ENCODE results near the gene RYR2.

Gene RYR2

DNA sequence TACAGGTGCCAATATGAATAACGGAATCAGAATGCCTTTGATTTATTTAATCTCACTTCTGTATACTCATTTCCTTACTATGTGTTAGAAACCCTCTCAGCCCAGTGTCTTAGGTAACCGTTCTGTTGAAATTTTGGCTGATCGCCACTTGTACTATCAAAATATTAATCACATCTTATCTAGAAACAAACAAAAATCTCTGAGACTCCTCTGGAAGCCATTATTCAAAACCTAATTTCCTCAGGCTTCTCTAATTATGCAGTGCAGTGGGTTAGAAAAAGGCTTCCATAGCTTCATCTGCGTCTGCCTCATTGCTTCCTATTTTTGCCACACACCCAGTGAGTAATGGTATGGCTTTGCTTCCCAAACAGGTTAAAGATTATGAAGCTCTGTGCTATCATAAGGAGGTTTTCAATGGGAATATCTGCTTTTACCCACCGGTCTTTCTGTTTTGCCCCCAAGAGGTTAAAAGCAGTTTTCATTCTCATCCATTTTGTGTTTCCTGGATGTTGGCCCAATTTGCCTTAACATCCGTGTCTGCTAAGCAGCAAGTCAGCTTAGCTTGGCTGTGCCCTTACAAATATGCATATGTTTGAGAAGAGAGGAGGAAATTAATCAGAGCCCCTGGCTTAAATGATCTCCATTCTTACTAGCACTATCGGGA, 129.6 kb downstream of the RYR2 start:
- H3K4me1 ChIP-seq (ENCODE audit: control insufficient read depth, insufficient read depth, low read length): peaks cover 10% of the 10 kb centered on the region; the same call in 1 of the 2 replicates
- H3K4me3 ChIP-seq (ENCODE audit: low read depth, low read length): no peak overlapping the region
- H3K9ac ChIP-seq (ENCODE audit: low read length): no peak overlapping the region
- H3K9me3 ChIP-seq (ENCODE audit: control insufficient read depth, insufficient read depth, low read depth, low read length): no peaks in the 10 kb centered on the region
- no peaks in the 10 kb centered on the region for H3K36me3 ChIP-seq (ENCODE audit: control insufficient read depth, insufficient read depth, low read length)
- H3K27me3 ChIP-seq (ENCODE audit: control insufficient read depth, insufficient read depth, low read length): no peaks in the 10 kb centered on the region
- H3K27ac ChIP-seq (ENCODE audit: low read depth, low read length): no peak overlapping the region

- no peak overlapping the region for H3K27ac ChIP-seq (ENCODE audit: low read depth, low read length)
- no peaks in the 10 kb centered on the region for H3K9me3 ChIP-seq (ENCODE audit: control insufficient read depth, insufficient read depth, low read depth, low read length)
- peaks cover 6% of the 10 kb centered on the region; the same call in 1 of the 2 replicates for H3K4me1 ChIP-seq (ENCODE audit: control insufficient read depth, insufficient read depth, low read length)
- H3K4me3 ChIP-seq (ENCODE audit: low read depth, low read length): no peak overlapping the region
- no peaks in the 10 kb centered on the region for H3K36me3 ChIP-seq (ENCODE audit: control insufficient read depth, insufficient read depth, low read length)
- no peaks in the 10 kb centered on the region for H3K27me3 ChIP-seq (ENCODE audit: control insufficient read depth, insufficient read depth, low read length)
- H3K9ac ChIP-seq (ENCODE audit: low read length): no peak overlapping the region
Observed at GRCh38 chr1:237172118-237172485, 130.1 kb downstream of the RYR2 start.

GRCh38 chr1:237179503-237179902, 137.5 kb downstream of the RYR2 start:
- Histone ChIP-seq H3K4me1 (ENCODE audit: control insufficient read depth, insufficient read depth, low read length) (peaks cover 9% of the 10 kb centered on the region; the same call in 1 of the 2 replicates), H3K9ac (ENCODE audit: low read length) (no peak overlapping the region), H3K9me3 (ENCODE audit: control insufficient read depth, insufficient read depth, low read depth, low read length) (no peaks in the 10 kb centered on the region), H3K4me3 (ENCODE audit: low read depth, low read length) (no peak overlapping the region), H3K27me3 (ENCODE audit: control insufficient read depth, insufficient read depth, low read length) (no peaks in the 10 kb centered on the region), H3K27ac (ENCODE audit: low read depth, low read length) (no peak overlapping the region), H3K36me3 (ENCODE audit: control insufficient read depth, insufficient read depth, low read length) (no peaks in the 10 kb centered on the region)

- no peak overlapping the region for H3K27ac ChIP-seq (ENCODE audit: low read depth, low read length)
- no peaks in the 10 kb centered on the region for H3K36me3 ChIP-seq (ENCODE audit: control insufficient read depth, insufficient read depth, low read length)
- H3K9me3 ChIP-seq (ENCODE audit: control insufficient read depth, insufficient read depth, low read depth, low read length): no peaks in the 10 kb centered on the region
- peaks cover 9% of the 10 kb centered on the region; the same call in 1 of the 2 replicates for H3K4me1 ChIP-seq (ENCODE audit: control insufficient read depth, insufficient read depth, low read length)
- H3K27me3 ChIP-seq (ENCODE audit: control insufficient read depth, insufficient read depth, low read length): no peaks in the 10 kb centered on the region
- no peak overlapping the region for H3K4me3 ChIP-seq (ENCODE audit: low read depth, low read length)
- no peak overlapping the region for H3K9ac ChIP-seq (ENCODE audit: low read length)
Observed at GRCh38 chr1:237180256-237180655, 138.3 kb downstream of the RYR2 start.

- Histone ChIP-seq H3K4me1 (ENCODE audit: control insufficient read depth, insufficient read depth, low read length) (peaks cover 22% of the 10 kb centered on the region), H3K27me3 (ENCODE audit: control insufficient read depth, insufficient read depth, low read length) (no peaks in the 10 kb centered on the region), H3K9ac (ENCODE audit: low read length) (no peak overlapping the region), H3K27ac (ENCODE audit: low read depth, low read length) (no peak overlapping the region), H3K9me3 (ENCODE audit: control insufficient read depth, insufficient read depth, low read depth, low read length) (no peaks in the 10 kb centered on the region), H3K4me3 (ENCODE audit: low read depth, low read length) (no peak overlapping the region), H3K36me3 (ENCODE audit: control insufficient read depth, insufficient read depth, low read length) (no peaks in the 10 kb centered on the region)
Observed at GRCh38 chr1:237181743-237182317, 139.8 kb downstream of the RYR2 start.

DNA sequence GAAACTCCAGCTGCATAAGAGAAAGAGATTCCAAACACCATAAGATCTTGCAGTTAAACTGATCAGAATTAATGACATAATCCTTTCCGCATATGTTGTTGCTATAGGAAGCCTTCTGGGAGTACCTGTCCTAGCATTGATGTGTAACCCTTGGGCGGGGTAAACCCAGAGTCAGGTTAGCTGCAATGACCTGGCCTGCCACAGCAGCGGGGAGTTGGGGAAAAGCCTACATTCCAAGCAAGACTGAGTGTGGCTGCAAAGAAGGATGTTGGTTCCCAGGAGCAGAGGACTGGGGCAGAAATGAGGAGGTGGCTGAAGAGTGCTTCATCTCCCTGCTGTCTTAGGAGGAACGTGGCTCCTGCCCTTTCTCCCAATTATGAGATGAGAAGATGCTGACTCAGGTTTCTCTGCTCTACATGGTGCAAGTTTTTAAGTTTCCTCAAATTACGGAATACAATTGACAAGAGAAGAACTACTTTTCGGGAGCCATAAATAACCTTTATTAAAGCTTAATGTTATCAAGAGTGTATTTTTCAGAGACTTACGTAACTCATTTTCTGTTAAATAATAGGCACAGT, 142.1 kb downstream of the RYR2 start:
- Histone ChIP-seq H3K9ac (ENCODE audit: low read length) (no peak overlapping the region), H3K4me1 (ENCODE audit: control insufficient read depth, insufficient read depth, low read length) (peaks cover 23% of the 10 kb centered on the region), H3K4me3 (ENCODE audit: low read depth, low read length) (no peak overlapping the region), H3K27me3 (ENCODE audit: control insufficient read depth, insufficient read depth, low read length) (no peaks in the 10 kb centered on the region), H3K27ac (ENCODE audit: low read depth, low read length) (no peak overlapping the region), H3K36me3 (ENCODE audit: control insufficient read depth, insufficient read depth, low read length) (no peaks in the 10 kb centered on the region), H3K9me3 (ENCODE audit: control insufficient read depth, insufficient read depth, low read depth, low read length) (no peaks in the 10 kb centered on the region)

DNA sequence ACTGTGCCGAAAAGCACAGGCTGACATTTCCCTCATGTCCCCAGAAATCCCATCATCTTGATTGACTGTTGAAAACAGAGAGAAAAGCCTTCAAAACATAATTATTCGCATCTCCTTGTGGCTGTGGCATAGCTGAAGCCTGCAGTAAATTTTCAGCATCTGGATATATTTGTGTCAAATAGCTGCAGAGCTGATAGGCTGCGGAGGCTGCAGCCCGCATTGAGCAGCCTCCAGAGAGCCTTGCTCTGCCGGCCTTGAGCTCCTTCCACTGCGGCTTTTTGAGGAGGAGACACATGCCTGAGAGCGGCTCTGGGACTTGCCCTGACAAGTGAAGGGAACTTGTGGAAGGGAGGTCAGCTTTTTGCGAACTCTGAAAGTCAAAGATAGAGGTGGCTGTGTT, 144.7 kb downstream of the RYR2 start:
- Histone ChIP-seq H3K9me3 (ENCODE audit: control insufficient read depth, insufficient read depth, low read depth, low read length) (no peaks in the 10 kb centered on the region), H3K27ac (ENCODE audit: low read depth, low read length) (no peak overlapping the region), H3K4me3 (ENCODE audit: low read depth, low read length) (no peak overlapping the region), H3K4me1 (ENCODE audit: control insufficient read depth, insufficient read depth, low read length) (peaks cover 23% of the 10 kb centered on the region), H3K9ac (ENCODE audit: low read length) (no peak overlapping the region), H3K36me3 (ENCODE audit: control insufficient read depth, insufficient read depth, low read length) (no peaks in the 10 kb centered on the region), H3K27me3 (ENCODE audit: control insufficient read depth, insufficient read depth, low read length) (no peaks in the 10 kb centered on the region)

- H3K9me3 ChIP-seq (ENCODE audit: control insufficient read depth, insufficient read depth, low read depth, low read length): no peaks in the 10 kb centered on the region
- H3K36me3 ChIP-seq (ENCODE audit: control insufficient read depth, insufficient read depth, low read length): no peaks in the 10 kb centered on the region
- no peak overlapping the region for H3K27ac ChIP-seq (ENCODE audit: low read depth, low read length)
- no peaks in the 10 kb centered on the region for H3K27me3 ChIP-seq (ENCODE audit: control insufficient read depth, insufficient read depth, low read length)
- no peak overlapping the region for H3K9ac ChIP-seq (ENCODE audit: low read length)
- peaks cover 23% of the 10 kb centered on the region for H3K4me1 ChIP-seq (ENCODE audit: control insufficient read depth, insufficient read depth, low read length)
- no peak overlapping the region for H3K4me3 ChIP-seq (ENCODE audit: low read depth, low read length)
Observed at GRCh38 chr1:237187842-237188241, 145.9 kb downstream of the RYR2 start.

DNA sequence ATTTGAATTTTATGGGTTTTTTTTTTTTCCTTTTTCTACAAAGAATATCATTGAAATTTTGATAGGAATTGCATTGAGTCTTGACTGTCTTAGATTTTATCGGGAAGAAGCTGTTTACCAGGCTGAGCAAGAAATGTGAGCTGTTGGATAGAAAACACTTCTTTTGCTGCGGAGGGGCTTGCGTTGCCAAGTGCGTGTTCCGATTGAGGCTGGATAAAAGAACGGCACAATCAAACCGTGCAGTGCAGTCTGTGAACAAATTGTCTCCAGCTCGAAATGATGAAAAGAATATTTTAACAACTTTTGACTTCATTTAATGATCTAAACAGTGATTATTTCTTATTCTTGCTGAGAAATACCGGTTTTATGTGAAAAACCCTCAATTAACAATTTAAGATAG, 149.4 kb downstream of the RYR2 start:
- H3K27ac ChIP-seq (ENCODE audit: low read depth, low read length): no peak overlapping the region
- H3K4me3 ChIP-seq (ENCODE audit: low read depth, low read length): no peak overlapping the region
- H3K9me3 ChIP-seq (ENCODE audit: control insufficient read depth, insufficient read depth, low read depth, low read length): no peaks in the 10 kb centered on the region
- no peak overlapping the region for H3K9ac ChIP-seq (ENCODE audit: low read length)
- no peaks in the 10 kb centered on the region for H3K27me3 ChIP-seq (ENCODE audit: control insufficient read depth, insufficient read depth, low read length)
- H3K4me1 ChIP-seq (ENCODE audit: control insufficient read depth, insufficient read depth, low read length): peaks cover 6% of the 10 kb centered on the region; the same call in 1 of the 2 replicates
- H3K36me3 ChIP-seq (ENCODE audit: control insufficient read depth, insufficient read depth, low read length): no peaks in the 10 kb centered on the region

GRCh38 chr1:237197470-237198425, 155.8 kb downstream of the RYR2 start:
- Histone ChIP-seq H3K4me3 (ENCODE audit: low read depth, low read length) (no peak overlapping the region), H3K9me3 (ENCODE audit: control insufficient read depth, insufficient read depth, low read depth, low read length) (no peaks in the 10 kb centered on the region), H3K27ac (ENCODE audit: low read depth, low read length) (no peak overlapping the region), H3K9ac (ENCODE audit: low read length) (no peak overlapping the region), H3K36me3 (ENCODE audit: control insufficient read depth, insufficient read depth, low read length) (no peaks in the 10 kb centered on the region), H3K4me1 (ENCODE audit: control insufficient read depth, insufficient read depth, low read length) (peaks cover 16% of the 10 kb centered on the region), H3K27me3 (ENCODE audit: control insufficient read depth, insufficient read depth, low read length) (no peaks in the 10 kb centered on the region)
